GM23338 (cell line): ENCODE measurements around the gene SMIM35.

Experiments used
- CREB1 ChIP-seq: fragments of 250-450 bp; sonication (Bioruptor Pico); IDR thresholded peaks from 2 replicates; pipeline ENCODE4 v1.5.0; 2020; ENCODE audit warnings: low read depth, mild to moderate bottlenecking, moderate library complexity
- EZH2 ChIP-seq: fragments of 200-600 bp; sonication (generic); IDR thresholded peaks from one replicate; pipeline ENCODE4 v1.8.0; 2017; ENCODE audit warnings: antibody characterized with exemption, mild to moderate bottlenecking, low read depth; ENCODE audit not compliant: unreplicated experiment
- EZH2phosphoT487 ChIP-seq: fragments of 200-600 bp; sonication (generic); IDR thresholded peaks from one replicate; pipeline ENCODE4 v1.8.1; 2018; ENCODE audit warnings: antibody characterized with exemption; ENCODE audit not compliant: unreplicated experiment
- POLR2AphosphoS5 ChIP-seq: IDR thresholded peaks from 2 replicates; pipeline ENCODE4 v1.6.1; 2016; ENCODE audit warnings: antibody characterized with exemption, low read depth
- STAT1 ChIP-seq: IDR thresholded peaks from one replicate; pipeline ENCODE4 v1.6.1; 2016; ENCODE audit warnings: antibody characterized with exemption; ENCODE audit not compliant: unreplicated experiment
- TF ChIP-seq, protein P1 (sequence below), 2 experiments: fragments of 200-600 bp in 1 of 2; sonication (generic) in 1 of 2; conservative IDR thresholded peaks; 2 replicates each; pipeline versions ENCODE4 v1.5.1 to v1.6.1; 2016 to 2017; ENCODE audit warnings: antibody characterized with exemption in 2 of 2, low read depth in 2 of 2, mild to moderate bottlenecking in 2 of 2, moderate library complexity in 1 of 2

DNA sequence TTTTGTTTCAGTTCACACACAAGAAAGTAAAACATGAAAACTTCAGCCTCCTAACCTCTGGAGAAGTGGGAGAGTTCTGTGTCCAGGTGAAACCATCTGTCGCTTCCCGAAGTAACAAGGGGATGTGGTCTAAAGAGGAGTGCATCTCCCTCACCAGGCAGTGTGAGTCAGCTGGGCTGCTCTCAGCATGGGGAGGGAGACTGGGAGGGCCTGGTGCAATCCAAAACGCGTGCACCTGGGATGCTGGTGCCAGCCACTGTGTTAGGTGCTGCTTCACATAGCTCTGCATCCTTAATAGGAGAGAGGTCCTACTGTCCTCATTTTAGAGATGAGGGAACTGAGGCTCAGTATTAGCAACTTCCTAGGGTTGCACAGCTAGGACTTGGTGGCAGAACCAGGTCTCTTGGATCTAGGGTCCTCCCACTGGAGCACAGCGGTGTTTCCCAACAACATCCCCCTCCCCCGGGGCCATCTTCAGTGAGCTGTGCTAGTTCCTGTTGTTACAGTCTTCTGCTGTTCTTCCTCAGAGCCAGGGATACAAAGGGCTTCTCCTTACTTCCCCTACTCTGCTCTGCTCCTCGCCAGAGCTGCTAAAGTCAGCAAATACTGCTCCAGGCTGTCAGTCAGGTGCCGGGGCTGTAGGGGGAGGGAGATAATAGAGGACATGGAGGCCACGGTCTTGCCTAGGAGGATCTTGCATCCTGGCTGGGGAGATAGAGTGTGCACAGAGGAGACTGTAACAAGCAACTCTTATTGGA lies 92.6 kb downstream of the SMIM35 start:
- TF ChIP-seq, protein P1, sequence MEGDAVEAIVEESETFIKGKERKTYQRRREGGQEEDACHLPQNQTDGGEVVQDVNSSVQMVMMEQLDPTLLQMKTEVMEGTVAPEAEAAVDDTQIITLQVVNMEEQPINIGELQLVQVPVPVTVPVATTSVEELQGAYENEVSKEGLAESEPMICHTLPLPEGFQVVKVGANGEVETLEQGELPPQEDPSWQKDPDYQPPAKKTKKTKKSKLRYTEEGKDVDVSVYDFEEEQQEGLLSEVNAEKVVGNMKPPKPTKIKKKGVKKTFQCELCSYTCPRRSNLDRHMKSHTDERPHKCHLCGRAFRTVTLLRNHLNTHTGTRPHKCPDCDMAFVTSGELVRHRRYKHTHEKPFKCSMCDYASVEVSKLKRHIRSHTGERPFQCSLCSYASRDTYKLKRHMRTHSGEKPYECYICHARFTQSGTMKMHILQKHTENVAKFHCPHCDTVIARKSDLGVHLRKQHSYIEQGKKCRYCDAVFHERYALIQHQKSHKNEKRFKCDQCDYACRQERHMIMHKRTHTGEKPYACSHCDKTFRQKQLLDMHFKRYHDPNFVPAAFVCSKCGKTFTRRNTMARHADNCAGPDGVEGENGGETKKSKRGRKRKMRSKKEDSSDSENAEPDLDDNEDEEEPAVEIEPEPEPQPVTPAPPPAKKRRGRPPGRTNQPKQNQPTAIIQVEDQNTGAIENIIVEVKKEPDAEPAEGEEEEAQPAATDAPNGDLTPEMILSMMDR (conservative IDR thresholded peaks at IDR 0.05; ENCODE audit: low read depth in 2 of 2) = no peak
- TF ChIP-seq EZH2phosphoT487 (no peak), CREB1 (no peak), POLR2AphosphoS5 (no peak), EZH2 (no peak), STAT1 (no peak)
